ENCODE measurements around the gene GINS3.
A peak's percentile ranks its signal among the peaks of the same experiment; 100 is the strongest.

GINS3 gene

GRCh38 chr16:58392215-58393137 is at the start of gene GINS3:
Gene GINS3, plus strand, starts transcription at chr16:58392471. Its CDS starts 131 bp downstream, at chr16:58392602.
- DNase-seq, result peak; percentile 79

GRCh38 chr16:58343562-58343961 is 48.7 kb upstream of the GINS3 start:
- DNase-seq, result no peak

- DNase-seq, result no peak
Observed at GRCh38 chr16:58345574-58346354, 46.5 kb upstream of the GINS3 start.

- DNase-seq, result no peak
Observed at GRCh38 chr16:58346831-58347371, 45.4 kb upstream of the GINS3 start.

- no peak for DNase-seq
Observed at GRCh38 chr16:58348986-58349385, 43.3 kb upstream of the GINS3 start.

- DNase-seq, result no peak
Observed at GRCh38 chr16:58352690-58353089, 39.6 kb upstream of the GINS3 start.

- no peak for DNase-seq
Observed at GRCh38 chr16:58360041-58360634, 32.1 kb upstream of the GINS3 start.

GRCh38 chr16:58361726-58362125 is 30.5 kb upstream of the GINS3 start:
- DNase-seq, result no peak

- no peak for DNase-seq
Observed at GRCh38 chr16:58363746-58364393, 28.4 kb upstream of the GINS3 start.

- DNase-seq, result no peak
Observed at GRCh38 chr16:58365623-58366022, 26.6 kb upstream of the GINS3 start.

- no peak for DNase-seq
Observed at GRCh38 chr16:58366247-58367031, 25.8 kb upstream of the GINS3 start.

GRCh38 chr16:58367252-58367651 is 25.0 kb upstream of the GINS3 start:
- DNase-seq, result no peak

GRCh38 chr16:58371841-58372240 is 20.4 kb upstream of the GINS3 start:
- no peak for DNase-seq

- DNase-seq, result no peak
Observed at GRCh38 chr16:58375386-58375785, 16.9 kb upstream of the GINS3 start.

GRCh38 chr16:58377932-58378331 is 14.3 kb upstream of the GINS3 start:
- no peak for DNase-seq

- no peak for DNase-seq
Observed at GRCh38 chr16:58378401-58378800, 13.9 kb upstream of the GINS3 start.

GRCh38 chr16:58379736-58380135 is 12.5 kb upstream of the GINS3 start:
- DNase-seq, result no peak

GRCh38 chr16:58381661-58382060 is 10.6 kb upstream of the GINS3 start:
- no peak for DNase-seq

GRCh38 chr16:58384437-58385055 is 7.7 kb upstream of the GINS3 start:
- DNase-seq, result no peak

GRCh38 chr16:58385218-58385773 is 7.0 kb upstream of the GINS3 start:
- DNase-seq, result no peak

GRCh38 chr16:58389724-58390123 is 2.5 kb upstream of the GINS3 start:
- DNase-seq, result no peak

All from stimulated activated CD4-positive, alpha-beta T cell treated with anti-CD3 and anti-CD28 coated beads, Interleukin-12 subunit alpha, Interleukin-12 subunit beta, amount 100 ng/mL, for 4 hours (primary cell).